Stimulated activated CD8-positive, alpha-beta memory T cell treated with anti-CD3 and anti-CD28 coated beads, Interleukin-7, amount 100 ng/mL, for 48 hours (primary cell): ENCODE results near the gene POU4F2.

Experiments
- DNase-seq, 2 donors: peaks; one replicate each; pipeline ENCODE4 v3.0.0-alpha.2; 2020; ENCODE audit warnings: low read depth in 1 of 2; ENCODE audit errors: extremely low read depth in 1 of 2

Gene POU4F2

GRCh38 chr4:146638786-146639505, at the start of gene POU4F2:
Gene POU4F2 (plus strand): TSS chr4:146638893. CDS start chr4:146639141, 248 bp downstream.
- DNase-seq = no peak

- DNase-seq = no peak
Observed at GRCh38 chr4:146590801-146591200, 47.9 kb upstream of the POU4F2 start.

GRCh38 chr4:146592019-146592418, 46.7 kb upstream of the POU4F2 start:
- no peak for DNase-seq

- no peak for DNase-seq
Observed at GRCh38 chr4:146632770-146633470, 5.8 kb upstream of the POU4F2 start.

- DNase-seq = no peak
Observed at GRCh38 chr4:146633471-146633800, 5.3 kb upstream of the POU4F2 start.

- DNase-seq = no peak
Observed at GRCh38 chr4:146634825-146635224, 3.9 kb upstream of the POU4F2 start.

- no peak for DNase-seq
Observed at GRCh38 chr4:146637621-146638332, 916 bp upstream of the POU4F2 start.

GRCh38 chr4:146638333-146638785, 334 bp upstream of the POU4F2 start:
- no peak for DNase-seq

- no peak for DNase-seq
Observed at GRCh38 chr4:146639506-146639932, 826 bp downstream of the POU4F2 start.

- no peak for DNase-seq
Observed at GRCh38 chr4:146640021-146640464, 1.4 kb downstream of the POU4F2 start.

GRCh38 chr4:146640465-146641061, 1.9 kb downstream of the POU4F2 start:
- no peak for DNase-seq

GRCh38 chr4:146641762-146642161, 3.1 kb downstream of the POU4F2 start:
- DNase-seq = no peak

GRCh38 chr4:146643812-146644401, 5.2 kb downstream of the POU4F2 start:
- no peak for DNase-seq

GRCh38 chr4:146645921-146646320, 7.2 kb downstream of the POU4F2 start:
- DNase-seq = no peak

- no peak for DNase-seq
Observed at GRCh38 chr4:146646593-146647325, 8.1 kb downstream of the POU4F2 start.

GRCh38 chr4:146647615-146648460, 9.1 kb downstream of the POU4F2 start:
- DNase-seq = no peak

- DNase-seq = no peak
Observed at GRCh38 chr4:146648461-146648783, 9.7 kb downstream of the POU4F2 start.

GRCh38 chr4:146649232-146649631, 10.5 kb downstream of the POU4F2 start:
- no peak for DNase-seq

GRCh38 chr4:146650034-146650433, 11.3 kb downstream of the POU4F2 start:
- DNase-seq = no peak
